ENCODE measurements around the gene AARS2.
A peak's percentile ranks its signal among the peaks of the same experiment; 100 is the strongest.
"Not testable (repeated sequence)": the region's sequence is repeated elsewhere in the genome, so short reads cannot be mapped to it uniquely, and the experiment has no call there.

Gene AARS2

GRCh38 chr6:44329858-44330257 lies 16.7 kb upstream of the AARS2 start:
- no peak for DNase-seq (ENCODE audit: low read depth)

- DNase-seq (ENCODE audit: low read depth) = not testable (repeated sequence)
These were observed 15.1 kb upstream of the AARS2 start for GRCh38 chr6:44328203-44328602.

- no peak for DNase-seq (ENCODE audit: low read depth)
These were observed 14.6 kb upstream of the AARS2 start for GRCh38 chr6:44327760-44328159.

- no peak for DNase-seq (ENCODE audit: low read depth)
These were observed 13.9 kb upstream of the AARS2 start for GRCh38 chr6:44327096-44327495.

- DNase-seq (ENCODE audit: low read depth) = no peak
These were observed 8.1 kb upstream of the AARS2 start for GRCh38 chr6:44321210-44321609.

GRCh38 chr6:44317136-44317631 lies 4.0 kb upstream of the AARS2 start:
- not testable (repeated sequence) for DNase-seq (ENCODE audit: low read depth)

- DNase-seq (ENCODE audit: low read depth) = no peak
These were observed 3.3 kb upstream of the AARS2 start for GRCh38 chr6:44316481-44316880.

GRCh38 chr6:44315951-44316350 lies 2.8 kb upstream of the AARS2 start:
- no peak for DNase-seq (ENCODE audit: low read depth)

- no peak for DNase-seq (ENCODE audit: low read depth)
These were observed 2.4 kb upstream of the AARS2 start for GRCh38 chr6:44315516-44315915.

- DNase-seq (ENCODE audit: low read depth) = not testable (repeated sequence)
These were observed 1.5 kb upstream of the AARS2 start for GRCh38 chr6:44314657-44315056.

- DNase-seq (ENCODE audit: low read depth) = no peak
These were observed 1.4 kb downstream of the AARS2 start for GRCh38 chr6:44311767-44312166.

- DNase-seq (ENCODE audit: low read depth) = no peak
These were observed 1.8 kb downstream of the AARS2 start for GRCh38 chr6:44311304-44311703.

GRCh38 chr6:44310241-44310640 lies 2.9 kb downstream of the AARS2 start:
- DNase-seq (ENCODE audit: low read depth) = no peak

- no peak for DNase-seq (ENCODE audit: low read depth)
These were observed 3.5 kb downstream of the AARS2 start for GRCh38 chr6:44309631-44310030.

- no peak for DNase-seq (ENCODE audit: low read depth)
These were observed 4.1 kb downstream of the AARS2 start for GRCh38 chr6:44309092-44309491.

- no peak for DNase-seq (ENCODE audit: low read depth)
These were observed 5.9 kb downstream of the AARS2 start for GRCh38 chr6:44307217-44307616.

- DNase-seq (ENCODE audit: low read depth) = no peak
These were observed 6.4 kb downstream of the AARS2 start for GRCh38 chr6:44306710-44307109.

GRCh38 chr6:44305200-44305725 lies 7.9 kb downstream of the AARS2 start:
- no peak for DNase-seq (ENCODE audit: low read depth)

- peak; percentile 18 for DNase-seq (ENCODE audit: low read depth)
These were observed 8.6 kb downstream of the AARS2 start for GRCh38 chr6:44304282-44305199.

- DNase-seq (ENCODE audit: low read depth) = no peak
These were observed 9.3 kb downstream of the AARS2 start for GRCh38 chr6:44303842-44304241.

GRCh38 chr6:44302856-44303255 lies 10.3 kb downstream of the AARS2 start:
- DNase-seq (ENCODE audit: low read depth) = no peak

GRCh38 chr6:44301782-44302564 lies 11.2 kb downstream of the AARS2 start:
- DNase-seq (ENCODE audit: low read depth) = no peak

GRCh38 chr6:44301106-44301505 lies 12.0 kb downstream of the AARS2 start:
- no peak for DNase-seq (ENCODE audit: low read depth)

Measured in activated T-helper 1 cell treated with Interleukin-2 at 50 U/mL for 16 hours (primary cell).